GM23338 (cell line): ENCODE data around the gene FERMT3.

Source experiments
- EZH2 ChIP-seq: fragments of 200-600 bp; sonication (generic); IDR thresholded peaks from one replicate; pipeline ENCODE4 v1.8.0; 2017; ENCODE audit warnings: antibody characterized with exemption, mild to moderate bottlenecking, low read depth; ENCODE audit not compliant: unreplicated experiment
- POLR2AphosphoS5 ChIP-seq: IDR thresholded peaks from 2 replicates; pipeline ENCODE4 v1.6.1; 2016; ENCODE audit warnings: antibody characterized with exemption, low read depth
- TF ChIP-seq, protein P1 (sequence below), 2 experiments: fragments of 200-600 bp in 1 of 2; sonication (generic) in 1 of 2; conservative IDR thresholded peaks; 2 replicates each; pipeline versions ENCODE4 v1.5.1 to v1.6.1; 2016 to 2017; ENCODE audit warnings: antibody characterized with exemption in 2 of 2, low read depth in 2 of 2, mild to moderate bottlenecking in 2 of 2, moderate library complexity in 1 of 2

DNA sequence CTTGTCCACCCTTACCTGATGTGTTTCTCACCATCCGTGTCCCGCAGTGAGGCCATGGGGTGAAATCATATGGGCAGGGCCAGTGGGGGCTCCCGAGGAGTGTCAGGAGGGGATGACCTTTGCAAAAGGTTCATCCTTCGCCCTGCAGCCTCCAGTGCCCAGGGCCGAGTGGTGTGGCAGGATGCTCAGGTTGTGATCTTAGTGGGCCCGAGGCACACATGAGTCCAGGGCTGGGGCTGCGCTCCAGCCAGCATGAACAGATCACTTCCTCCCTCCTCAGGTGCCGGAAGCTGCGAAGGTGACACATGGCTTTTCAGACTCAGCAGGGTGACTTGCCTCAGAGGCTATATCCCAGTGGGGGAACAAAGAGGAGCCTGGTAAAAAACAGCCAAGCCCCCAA lies 31.6 kb downstream of the FERMT3 start:
- TF ChIP-seq EZH2 (no peak), POLR2AphosphoS5 (no peak)
- TF ChIP-seq, protein P1, sequence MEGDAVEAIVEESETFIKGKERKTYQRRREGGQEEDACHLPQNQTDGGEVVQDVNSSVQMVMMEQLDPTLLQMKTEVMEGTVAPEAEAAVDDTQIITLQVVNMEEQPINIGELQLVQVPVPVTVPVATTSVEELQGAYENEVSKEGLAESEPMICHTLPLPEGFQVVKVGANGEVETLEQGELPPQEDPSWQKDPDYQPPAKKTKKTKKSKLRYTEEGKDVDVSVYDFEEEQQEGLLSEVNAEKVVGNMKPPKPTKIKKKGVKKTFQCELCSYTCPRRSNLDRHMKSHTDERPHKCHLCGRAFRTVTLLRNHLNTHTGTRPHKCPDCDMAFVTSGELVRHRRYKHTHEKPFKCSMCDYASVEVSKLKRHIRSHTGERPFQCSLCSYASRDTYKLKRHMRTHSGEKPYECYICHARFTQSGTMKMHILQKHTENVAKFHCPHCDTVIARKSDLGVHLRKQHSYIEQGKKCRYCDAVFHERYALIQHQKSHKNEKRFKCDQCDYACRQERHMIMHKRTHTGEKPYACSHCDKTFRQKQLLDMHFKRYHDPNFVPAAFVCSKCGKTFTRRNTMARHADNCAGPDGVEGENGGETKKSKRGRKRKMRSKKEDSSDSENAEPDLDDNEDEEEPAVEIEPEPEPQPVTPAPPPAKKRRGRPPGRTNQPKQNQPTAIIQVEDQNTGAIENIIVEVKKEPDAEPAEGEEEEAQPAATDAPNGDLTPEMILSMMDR (conservative IDR thresholded peaks at IDR 0.05; ENCODE audit: low read depth in 2 of 2): no peak
